ENCODE results near the gene CHST8. TPM values are rescaled to one million over a fixed set of nuclear protein-coding genes. Genes with fewer than 3 reads are reported as not detected.

The CHST8 gene, protein sequence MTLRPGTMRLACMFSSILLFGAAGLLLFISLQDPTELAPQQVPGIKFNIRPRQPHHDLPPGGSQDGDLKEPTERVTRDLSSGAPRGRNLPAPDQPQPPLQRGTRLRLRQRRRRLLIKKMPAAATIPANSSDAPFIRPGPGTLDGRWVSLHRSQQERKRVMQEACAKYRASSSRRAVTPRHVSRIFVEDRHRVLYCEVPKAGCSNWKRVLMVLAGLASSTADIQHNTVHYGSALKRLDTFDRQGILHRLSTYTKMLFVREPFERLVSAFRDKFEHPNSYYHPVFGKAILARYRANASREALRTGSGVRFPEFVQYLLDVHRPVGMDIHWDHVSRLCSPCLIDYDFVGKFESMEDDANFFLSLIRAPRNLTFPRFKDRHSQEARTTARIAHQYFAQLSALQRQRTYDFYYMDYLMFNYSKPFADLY
- not detected in 2 replicates for total RNA-seq

DNA sequence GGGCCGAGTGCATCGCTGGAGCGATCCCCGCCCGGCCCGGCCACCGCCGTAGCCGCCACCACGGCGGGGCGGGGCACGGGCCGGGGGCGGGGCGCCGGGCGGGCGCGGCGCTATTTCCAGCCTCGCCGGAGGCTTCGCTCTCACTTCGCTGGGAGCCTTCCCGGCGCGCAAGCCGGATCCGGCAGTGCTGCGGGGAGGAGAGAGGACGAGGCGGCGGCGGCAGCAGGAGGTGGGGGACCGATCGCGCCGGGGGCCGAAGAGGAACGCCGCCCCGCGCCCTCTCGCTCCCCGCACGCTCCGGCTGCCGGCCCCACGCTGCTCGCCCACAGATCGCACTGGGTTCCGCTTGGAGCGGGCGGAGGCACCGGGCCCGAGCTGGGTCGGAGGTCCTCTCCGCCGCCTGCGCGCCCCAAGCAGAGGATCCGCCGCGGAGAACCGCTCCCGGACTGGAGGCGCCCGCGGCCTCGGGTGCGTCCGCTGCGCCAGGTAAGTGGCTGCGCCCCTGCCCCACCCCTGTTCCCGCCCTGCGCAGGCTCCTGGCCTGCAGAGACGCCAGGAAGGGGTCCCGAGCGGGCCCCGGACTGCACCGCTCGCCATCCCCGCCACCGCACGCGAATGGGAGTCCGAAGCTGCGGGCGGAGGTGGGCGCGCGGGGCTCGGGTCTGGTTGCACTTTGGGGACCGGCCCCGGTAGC lies at the start of gene CHST8:
Gene CHST8, plus strand, starts transcription at position 143 of the 694 bp plus-strand sequence. CDS start 67,309 bp downstream, outside the sequence.

GRCh38 chr19:33796164-33796875 lies 174.6 kb downstream of the CHST8 start, which contains the start of gene KCTD15:
TSS of gene KCTD15 (plus strand) at chr19:33796870. CDS start at chr19:33800455, 3,585 bp downstream.

Other genes starting within 250 kb of the CHST8 start
- 31.8 and 41.0 TPM in 2 replicates for gene CEBPG, start 248.2 kb upstream of the CHST8 start, total RNA-seq
- 48.4 and 49.0 TPM in 2 replicates for gene PEPD, start 100.2 kb upstream of the CHST8 start, total RNA-seq
- 50.8 and 60.5 TPM in 2 replicates for gene KCTD15, start 174.9 kb downstream of the CHST8 start, total RNA-seq